NCI-H345 treated with DMSO at 0.1 percent for 48 hours (cell line): Measurements from ENCODE around the gene BCAS1.

Experiments
- DNase-seq: peaks from one replicate; lab custom pipeline; 2025; ENCODE audit not compliant: unreplicated experiment; lab: John Stamatoyannopoulos, UW

The BCAS1 gene

GRCh38 chr20:54070187-54070987 lies at the start of gene BCAS1:
BCAS1 (minus strand) TSS chr20:54070594; CDS start chr20:54058718, 11,876 bp downstream.
- no peak for DNase-seq

- DNase-seq: no peak
These were observed 49.4 kb upstream of the BCAS1 start for GRCh38 chr20:54119744-54120143.

- no peak for DNase-seq
These were observed 48.0 kb upstream of the BCAS1 start for GRCh38 chr20:54118220-54119001.

- no peak for DNase-seq
These were observed 46.3 kb upstream of the BCAS1 start for GRCh38 chr20:54116550-54117235.

- no peak for DNase-seq
These were observed 44.9 kb upstream of the BCAS1 start for GRCh38 chr20:54115172-54115854.

- no peak for DNase-seq
These were observed 43.7 kb upstream of the BCAS1 start for GRCh38 chr20:54114109-54114508.

- DNase-seq: no peak
These were observed 43.2 kb upstream of the BCAS1 start for GRCh38 chr20:54113566-54113965.

GRCh38 chr20:54112221-54112884 lies 42.0 kb upstream of the BCAS1 start:
- DNase-seq: no peak

GRCh38 chr20:54111460-54111859 lies 41.1 kb upstream of the BCAS1 start:
- no peak for DNase-seq

- no peak for DNase-seq
These were observed 40.1 kb upstream of the BCAS1 start for GRCh38 chr20:54110457-54110856.

- no peak for DNase-seq
These were observed 39.6 kb upstream of the BCAS1 start for GRCh38 chr20:54110041-54110440.

- DNase-seq: no peak
These were observed 38.4 kb upstream of the BCAS1 start for GRCh38 chr20:54108817-54109216.

GRCh38 chr20:54108326-54108642 lies 37.9 kb upstream of the BCAS1 start:
- DNase-seq: no peak

- DNase-seq: no peak
These were observed 37.4 kb upstream of the BCAS1 start for GRCh38 chr20:54107600-54108325.

GRCh38 chr20:54107181-54107580 lies 36.8 kb upstream of the BCAS1 start:
- no peak for DNase-seq

- DNase-seq: no peak
These were observed 35.8 kb upstream of the BCAS1 start for GRCh38 chr20:54106162-54106561.

- no peak for DNase-seq
These were observed 35.3 kb upstream of the BCAS1 start for GRCh38 chr20:54105653-54106052.

- DNase-seq: no peak
These were observed 34.4 kb upstream of the BCAS1 start for GRCh38 chr20:54104781-54105180.

GRCh38 chr20:54103762-54104600 lies 33.6 kb upstream of the BCAS1 start:
- no peak for DNase-seq
